ENCODE results near the gene NDUFS1.
"Not testable (repeated sequence)": the region's sequence is repeated elsewhere in the genome, so short reads cannot be mapped to it uniquely, and the experiment has no call there.

The NDUFS1 gene

GRCh38 chr2:206159346-206160124, at the start of gene NDUFS1, which contains the start of gene EEF1B2:
Gene NDUFS1, minus strand, starts transcription at chr2:206159444. Its CDS starts 5,766 bp downstream, at chr2:206153678.
Gene EEF1B2, plus strand, starts transcription at chr2:206159895. Its CDS starts 85 bp downstream, at chr2:206159980.
- Histone ChIP-seq H3K36me3 (ENCODE audit: insufficient read depth) (peaks cover 13% of the 10 kb centered on the region), H2AFZ (ENCODE audit: low read depth) (peak within 1 kb of the TSS; percentile 52; the same call in 1 of the 2 replicates), H3K4me3 (IDR thresholded peaks at IDR 0.05; ENCODE audit: insufficient read depth, low read depth, low read length) (peak within 1 kb of the TSS; percentile 83), H3K27ac (peak within 1 kb of the TSS; percentile 91), H3K79me2 (ENCODE audit: insufficient read depth, low read depth) (peaks cover 76% of the 10 kb centered on the region), H3K9ac (peak within 1 kb of the TSS; percentile 97), H3K4me2 (peak within 1 kb of the TSS; percentile 77), H3K27me3 (ENCODE audit: insufficient read depth, low read depth) (no peaks in the 10 kb centered on the region), H4K20me1 (ENCODE audit: insufficient read depth) (peaks cover 4% of the 10 kb centered on the region; the same call in 1 of the 2 replicates), H3K4me1 (ENCODE audit: low read depth, poor library complexity, severe bottlenecking) (peaks cover 49% of the 10 kb centered on the region)
- TF ChIP-seq CTCF (conservative IDR thresholded peaks at IDR 0.05; ENCODE audit: low read depth, low read length): no peak

GRCh38 chr2:206208900-206209299, 49.7 kb upstream of the NDUFS1 start:
- Histone ChIP-seq H3K27me3 (ENCODE audit: insufficient read depth, low read depth) (no peaks in the 10 kb centered on the region), H3K4me1 (ENCODE audit: low read depth, poor library complexity, severe bottlenecking) (peaks cover 4% of the 10 kb centered on the region), H3K79me2 (ENCODE audit: insufficient read depth, low read depth) (no peaks in the 10 kb centered on the region), H3K9ac (no peak overlapping the region), H3K36me3 (ENCODE audit: insufficient read depth) (no peaks in the 10 kb centered on the region), H4K20me1 (ENCODE audit: insufficient read depth) (no peaks in the 10 kb centered on the region), H3K4me2 (no peak overlapping the region), H3K27ac (no peak overlapping the region), H3K4me3 (IDR thresholded peaks at IDR 0.05; ENCODE audit: insufficient read depth, low read depth, low read length) (no peak overlapping the region), H2AFZ (ENCODE audit: low read depth) (no peak overlapping the region)
- no peak for TF ChIP-seq CTCF (conservative IDR thresholded peaks at IDR 0.05; ENCODE audit: low read depth, low read length)

GRCh38 chr2:206207316-206207715, 48.1 kb upstream of the NDUFS1 start:
- not testable (repeated sequence) for H3K4me2 ChIP-seq; H3K4me3 ChIP-seq (IDR thresholded peaks at IDR 0.05; ENCODE audit: insufficient read depth, low read depth, low read length); H3K27me3 ChIP-seq (ENCODE audit: insufficient read depth, low read depth); H4K20me1 ChIP-seq (ENCODE audit: insufficient read depth); H3K27ac ChIP-seq; H2AFZ ChIP-seq (ENCODE audit: low read depth); H3K79me2 ChIP-seq (ENCODE audit: insufficient read depth, low read depth); H3K36me3 ChIP-seq (ENCODE audit: insufficient read depth); H3K9ac ChIP-seq; H3K4me1 ChIP-seq (ENCODE audit: low read depth, poor library complexity, severe bottlenecking)

GRCh38 chr2:206204710-206205109, 45.5 kb upstream of the NDUFS1 start:
- no peak overlapping the region for H2AFZ ChIP-seq (ENCODE audit: low read depth)

More at GRCh38 chr2:206204710-206205109, 45.5 kb upstream of the NDUFS1 start:
- Histone ChIP-seq H3K4me2 (no peak overlapping the region), H3K4me3 (IDR thresholded peaks at IDR 0.05; ENCODE audit: insufficient read depth, low read depth, low read length) (no peak overlapping the region), H4K20me1 (ENCODE audit: insufficient read depth) (no peaks in the 10 kb centered on the region), H3K79me2 (ENCODE audit: insufficient read depth, low read depth) (no peaks in the 10 kb centered on the region), H3K36me3 (ENCODE audit: insufficient read depth) (no peaks in the 10 kb centered on the region), H3K9ac (no peak overlapping the region), H3K27me3 (ENCODE audit: insufficient read depth, low read depth) (no peaks in the 10 kb centered on the region), H3K4me1 (ENCODE audit: low read depth, poor library complexity, severe bottlenecking) (peaks cover 4% of the 10 kb centered on the region), H3K27ac (no peak overlapping the region)
- TF ChIP-seq CTCF (conservative IDR thresholded peaks at IDR 0.05; ENCODE audit: low read depth, low read length): no peak
